ENCODE measurements around the gene SURF1. TPM values are rescaled to one million over a fixed set of nuclear protein-coding genes. Genes with fewer than 3 reads are reported as not detected.
"Not testable (repeated sequence)": the region's sequence is repeated elsewhere in the genome, so short reads cannot be mapped to it uniquely, and the experiment has no call there.

Gene SURF1
- total RNA-seq, 1 donor from 2014 or later, result 44.5 TPM

GRCh38 chr9:133393399-133393798, 37.1 kb upstream of the SURF1 start:
- TF ChIP-seq, protein P1, sequence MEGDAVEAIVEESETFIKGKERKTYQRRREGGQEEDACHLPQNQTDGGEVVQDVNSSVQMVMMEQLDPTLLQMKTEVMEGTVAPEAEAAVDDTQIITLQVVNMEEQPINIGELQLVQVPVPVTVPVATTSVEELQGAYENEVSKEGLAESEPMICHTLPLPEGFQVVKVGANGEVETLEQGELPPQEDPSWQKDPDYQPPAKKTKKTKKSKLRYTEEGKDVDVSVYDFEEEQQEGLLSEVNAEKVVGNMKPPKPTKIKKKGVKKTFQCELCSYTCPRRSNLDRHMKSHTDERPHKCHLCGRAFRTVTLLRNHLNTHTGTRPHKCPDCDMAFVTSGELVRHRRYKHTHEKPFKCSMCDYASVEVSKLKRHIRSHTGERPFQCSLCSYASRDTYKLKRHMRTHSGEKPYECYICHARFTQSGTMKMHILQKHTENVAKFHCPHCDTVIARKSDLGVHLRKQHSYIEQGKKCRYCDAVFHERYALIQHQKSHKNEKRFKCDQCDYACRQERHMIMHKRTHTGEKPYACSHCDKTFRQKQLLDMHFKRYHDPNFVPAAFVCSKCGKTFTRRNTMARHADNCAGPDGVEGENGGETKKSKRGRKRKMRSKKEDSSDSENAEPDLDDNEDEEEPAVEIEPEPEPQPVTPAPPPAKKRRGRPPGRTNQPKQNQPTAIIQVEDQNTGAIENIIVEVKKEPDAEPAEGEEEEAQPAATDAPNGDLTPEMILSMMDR (IDR thresholded peaks at IDR 0.05; ENCODE audit: insufficient read depth, low read length, severe bottlenecking), result no peak
- FAIRE-seq (no peak), DNase-seq (ENCODE audit: low read depth) (no peak)
- Histone ChIP-seq H3K4me3 (ENCODE audit: low read depth, low read length) (no peak overlapping the region), H3K36me3 (ENCODE audit: control insufficient read depth, insufficient read depth, low read length) (no peaks in the 10 kb centered on the region), H3K27me3 (ENCODE audit: control insufficient read depth, insufficient read depth, low read length) (peaks cover 2% of the 10 kb centered on the region)

- H3K36me3 ChIP-seq (ENCODE audit: control insufficient read depth, insufficient read depth, low read length); H3K4me3 ChIP-seq (ENCODE audit: low read depth, low read length); FAIRE-seq; H3K27me3 ChIP-seq (ENCODE audit: control insufficient read depth, insufficient read depth, low read length); DNase-seq (ENCODE audit: low read depth): not testable (repeated sequence)
Measured at GRCh38 chr9:133392308-133392707, 36.0 kb upstream of the SURF1 start.

GRCh38 chr9:133391449-133391848, 35.2 kb upstream of the SURF1 start:
- not testable (repeated sequence) for H3K27me3 ChIP-seq (ENCODE audit: control insufficient read depth, insufficient read depth, low read length)

GRCh38 chr9:133390713-133391112, 34.4 kb upstream of the SURF1 start:
- TF ChIP-seq, protein P1 (IDR thresholded peaks at IDR 0.05; ENCODE audit: insufficient read depth, low read length, severe bottlenecking), result no peak
- no peak for DNase-seq (ENCODE audit: low read depth)
- Histone ChIP-seq H3K27me3 (ENCODE audit: control insufficient read depth, insufficient read depth, low read length) (peaks cover 2% of the 10 kb centered on the region), H3K4me3 (ENCODE audit: low read depth, low read length) (no peak overlapping the region), H3K36me3 (ENCODE audit: control insufficient read depth, insufficient read depth, low read length) (no peaks in the 10 kb centered on the region)
- no peak for FAIRE-seq

More at GRCh38 chr9:133391449-133391848, 35.2 kb upstream of the SURF1 start:
- H3K4me3 ChIP-seq (ENCODE audit: low read depth, low read length); H3K36me3 ChIP-seq (ENCODE audit: control insufficient read depth, insufficient read depth, low read length); FAIRE-seq; DNase-seq (ENCODE audit: low read depth): not testable (repeated sequence)

DNA sequence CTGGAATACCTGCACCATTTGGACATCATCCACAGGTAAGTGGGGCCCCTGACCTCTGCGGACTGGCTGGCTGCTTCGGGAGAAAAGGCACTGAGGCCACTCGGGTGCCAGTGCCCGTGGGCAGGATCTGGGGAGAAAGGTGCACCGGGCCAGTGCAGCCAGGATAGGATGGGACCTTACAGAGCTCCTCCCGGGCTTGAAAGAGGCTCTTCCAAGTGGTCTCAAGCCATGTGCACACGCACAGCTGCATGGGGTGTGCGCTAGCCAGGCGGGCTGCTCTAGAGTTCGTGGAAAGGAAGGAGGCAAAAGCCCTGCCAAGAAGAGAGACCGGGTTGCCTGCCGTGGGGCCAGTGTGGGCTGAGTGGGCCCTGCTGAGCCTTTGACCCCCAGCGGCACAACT, 33.3 kb upstream of the SURF1 start:
- no peak for FAIRE-seq

GRCh38 chr9:133389025-133389557, 32.8 kb upstream of the SURF1 start:
- Histone ChIP-seq H3K36me3 (ENCODE audit: control insufficient read depth, insufficient read depth, low read length) (no peaks in the 10 kb centered on the region), H3K4me3 (ENCODE audit: low read depth, low read length) (no peak overlapping the region), H3K27me3 (ENCODE audit: control insufficient read depth, insufficient read depth, low read length) (peaks cover 2% of the 10 kb centered on the region)
- DNase-seq (ENCODE audit: low read depth) (no peak), FAIRE-seq (no peak)
- TF ChIP-seq, protein P1 (IDR thresholded peaks at IDR 0.05; ENCODE audit: insufficient read depth, low read length, severe bottlenecking), result no peak

More for the DNA sequence above, 33.3 kb upstream of the SURF1 start:
- TF ChIP-seq, protein P1 (IDR thresholded peaks at IDR 0.05; ENCODE audit: insufficient read depth, low read length, severe bottlenecking), result no peak
- Histone ChIP-seq H3K27me3 (ENCODE audit: control insufficient read depth, insufficient read depth, low read length) (peaks cover 2% of the 10 kb centered on the region), H3K36me3 (ENCODE audit: control insufficient read depth, insufficient read depth, low read length) (no peaks in the 10 kb centered on the region), H3K4me3 (ENCODE audit: low read depth, low read length) (no peak overlapping the region)
- DNase-seq (ENCODE audit: low read depth), result no peak

GRCh38 chr9:133387680-133388079, 31.4 kb upstream of the SURF1 start:
- H3K36me3 ChIP-seq (ENCODE audit: control insufficient read depth, insufficient read depth, low read length), result no peaks in the 10 kb centered on the region
- peak; percentile 79 for DNase-seq (ENCODE audit: low read depth)
- H3K27me3 ChIP-seq (ENCODE audit: control insufficient read depth, insufficient read depth, low read length), result no peaks in the 10 kb centered on the region
- TF ChIP-seq, protein P1 (IDR thresholded peaks at IDR 0.05; ENCODE audit: insufficient read depth, low read length, severe bottlenecking), result no peak
- no peak for FAIRE-seq
- no peak overlapping the region for H3K4me3 ChIP-seq (ENCODE audit: low read depth, low read length)

All from bronchial epithelial cell (primary cell).